ENCODE results near the gene HSD17B1. TPM values are rescaled to one million over a fixed set of nuclear protein-coding genes. Genes with fewer than 3 reads are reported as not detected.

HSD17B1 gene
- total RNA-seq, 1 experiment from 2014 or later: 1.3 TPM

DNA sequence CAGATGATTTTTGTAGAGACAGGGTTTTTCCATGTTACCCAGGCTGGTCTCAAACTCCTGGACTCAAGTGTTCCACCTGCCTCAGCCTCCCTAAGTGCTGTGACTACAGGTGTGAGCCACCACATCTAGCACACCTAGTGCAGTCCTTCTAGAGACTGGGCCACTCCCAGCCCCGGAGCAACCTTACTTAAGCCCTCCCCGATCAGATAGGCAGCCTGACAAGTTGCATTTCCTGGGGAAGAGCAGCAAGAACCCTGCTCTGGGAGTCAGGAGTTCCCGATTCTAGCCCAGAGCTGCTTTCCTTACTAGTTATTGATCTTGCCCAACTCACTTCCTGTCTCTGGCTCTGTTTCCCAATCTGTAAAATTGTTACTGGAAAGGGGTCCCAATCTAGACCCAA, 23.7 kb upstream of the HSD17B1 start:
- ChIA-PET CTCF (no interaction called here), POLR2A (ENCODE audit: unreplicated experiment) (no interaction called here)
- no peak overlapping the region for H3K27ac ChIP-seq

DNA sequence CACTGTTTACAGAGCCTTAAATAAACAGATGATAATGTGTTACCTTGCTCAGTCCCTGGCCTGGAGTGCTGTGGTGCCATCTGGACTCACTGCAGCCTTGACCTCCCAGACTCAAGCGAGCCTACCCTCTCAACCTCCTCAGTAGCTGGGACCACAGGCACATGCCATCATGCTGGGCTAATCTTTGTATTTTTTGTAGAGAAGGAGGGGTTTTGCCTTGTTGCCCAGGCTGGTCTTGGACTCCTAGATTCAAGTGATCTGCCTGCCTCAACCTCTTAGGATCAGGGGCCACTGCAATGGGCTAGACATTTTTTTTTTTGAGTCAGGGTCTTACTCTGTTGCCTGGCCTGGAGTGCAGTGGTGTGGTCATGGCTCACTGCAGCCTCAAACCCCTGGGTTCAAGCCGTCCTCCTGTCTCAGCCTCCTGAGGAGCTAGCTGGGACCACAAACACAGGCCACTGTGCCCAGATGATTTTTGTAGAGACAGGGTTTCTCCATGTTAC, 21.7 kb upstream of the HSD17B1 start:
- Histone ChIP-seq H3K79me2 (ENCODE audit: low read depth) (no peaks in the 10 kb centered on the region), H4K20me1 (ENCODE audit: insufficient read depth) (no peaks in the 10 kb centered on the region), H3K9me2 (ENCODE audit: insufficient read depth) (no peaks in the 10 kb centered on the region), H3K36me3 (ENCODE audit: low read depth) (no peaks in the 10 kb centered on the region), H3K9me3 (ENCODE audit: insufficient read depth, low read depth) (no peaks in the 10 kb centered on the region), H3F3A (ENCODE audit: insufficient read depth, low read depth) (peaks cover 39% of the 10 kb centered on the region; the same call in 1 of the 2 replicates), H3K27me3 (ENCODE audit: insufficient read depth, low read depth) (no peaks in the 10 kb centered on the region), H3K4me2 (no peak overlapping the region), H3K4me3 (no peak overlapping the region), H3K27ac (no peak overlapping the region), H2AFZ (no peak overlapping the region), H3K4me1 (replicated peaks; ENCODE audit: insufficient read depth) (peaks cover 17% of the 10 kb centered on the region)
- ChIA-PET CTCF (interaction anchor here (0.6 kb wide), 1 partner anchor 656 kb away, joined by 17 read pairs; no protein-coding TSS in a partner anchor), POLR2A (ENCODE audit: unreplicated experiment) (no interaction called here)
- TF ChIP-seq CTCF (conservative IDR thresholded peaks at IDR 0.05) (no peak), EZH2 (IDR thresholded peaks at IDR 0.05; ENCODE audit: low read depth) (no peak)
- no TSS peak for BruUV-seq (replicated peaks)
- DNase-seq: no peak
- intact Hi-C loops (cut with micrococcal nuclease; ENCODE audit: unreplicated experiment): no loop called here

More for the DNA sequence above, 23.7 kb upstream of the HSD17B1 start:
- H3K4me2 ChIP-seq: no peak overlapping the region
- H3K4me1 ChIP-seq (replicated peaks; ENCODE audit: insufficient read depth): peaks cover 9% of the 10 kb centered on the region
- intact Hi-C loops (cut with micrococcal nuclease; ENCODE audit: unreplicated experiment): no loop called here
- no peak for DNase-seq
- H3K36me3 ChIP-seq (ENCODE audit: low read depth): no peaks in the 10 kb centered on the region
- H3K79me2 ChIP-seq (ENCODE audit: low read depth): no peaks in the 10 kb centered on the region
- no peak overlapping the region for H3K4me3 ChIP-seq
- H3K9me3 ChIP-seq (ENCODE audit: insufficient read depth, low read depth): no peaks in the 10 kb centered on the region
- no peaks in the 10 kb centered on the region for H3K27me3 ChIP-seq (ENCODE audit: insufficient read depth, low read depth)
- H3K9me2 ChIP-seq (ENCODE audit: insufficient read depth): no peaks in the 10 kb centered on the region
- no peak overlapping the region for H2AFZ ChIP-seq
- no peaks in the 10 kb centered on the region for H4K20me1 ChIP-seq (ENCODE audit: insufficient read depth)
- no TSS peak for BruUV-seq (replicated peaks)
- peaks cover 38% of the 10 kb centered on the region for H3F3A ChIP-seq (ENCODE audit: insufficient read depth, low read depth)
- TF ChIP-seq CTCF (conservative IDR thresholded peaks at IDR 0.05) (no peak), EZH2 (IDR thresholded peaks at IDR 0.05; ENCODE audit: low read depth) (no peak)

DNA sequence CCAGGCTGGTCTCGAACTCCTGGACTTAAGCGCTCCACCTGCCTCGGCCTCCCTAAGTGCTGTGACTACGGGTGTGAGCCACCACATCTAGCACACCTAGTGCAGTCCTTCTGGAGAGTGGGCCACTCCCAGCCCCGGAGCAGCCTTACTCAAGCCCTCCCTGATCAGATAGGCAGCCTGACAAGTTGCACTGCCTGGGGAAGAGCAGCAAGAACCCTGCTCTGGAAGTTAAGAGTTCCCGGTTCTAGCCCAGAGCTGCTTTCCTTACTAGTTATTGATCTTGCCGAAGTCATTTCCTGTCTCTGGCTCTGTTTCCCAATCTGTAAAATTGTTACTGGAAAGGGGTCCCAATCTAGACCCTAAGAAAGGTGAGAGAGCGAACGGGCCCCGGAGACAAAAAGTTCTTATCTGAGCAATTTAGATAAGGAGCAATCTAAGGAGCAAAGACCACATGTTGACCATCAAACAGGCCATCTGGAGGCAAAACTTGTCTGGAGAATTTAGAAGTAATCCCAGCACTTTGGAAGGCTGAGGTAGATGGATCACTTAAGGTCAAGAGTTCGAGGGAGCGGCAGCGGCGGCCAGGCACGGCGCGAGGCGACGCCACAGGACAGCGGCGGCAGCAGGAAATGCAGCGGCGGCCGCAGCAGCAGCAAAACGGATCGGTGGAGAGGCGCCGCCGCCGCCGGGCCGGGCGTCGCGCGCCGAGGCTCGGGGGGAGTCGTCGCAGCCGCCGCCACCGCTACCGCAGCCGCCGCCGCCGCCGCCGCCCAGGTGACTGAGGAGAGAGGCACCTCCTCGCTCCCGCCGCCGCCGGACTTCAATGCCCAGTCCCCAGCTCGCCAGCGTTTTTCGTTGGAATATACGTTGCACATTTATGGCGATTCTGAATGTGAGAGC, 21.0 kb upstream of the HSD17B1 start:
- H3K27me3 ChIP-seq (ENCODE audit: insufficient read depth, low read depth): no peaks in the 10 kb centered on the region
- ChIA-PET CTCF (interaction anchor here (0.6 to 1.1 kb wide), 4 partner anchors 17 to 657 kb away, joined by 4 to 17 read pairs (median 10); partner anchors contain the start of gene IFI35), POLR2A (ENCODE audit: unreplicated experiment) (interaction anchor here (0.6 kb wide), 3 partner anchors 11 to 292 kb away, joined by 3 to 18 read pairs (median 11); partner anchors contain the start of gene BECN1)
- peak in 1 of 2 experiments; percentile 55 for DNase-seq
- H3K27ac ChIP-seq: no peak overlapping the region
- TF ChIP-seq CTCF (conservative IDR thresholded peaks at IDR 0.05) (peak; percentile 53; the same call in 1 of the 2 replicates), EZH2 (IDR thresholded peaks at IDR 0.05; ENCODE audit: low read depth) (no peak)
- H3K9me3 ChIP-seq (ENCODE audit: insufficient read depth, low read depth): no peaks in the 10 kb centered on the region
- no TSS peak for BruUV-seq (replicated peaks)
- H3K79me2 ChIP-seq (ENCODE audit: low read depth): peaks cover 2% of the 10 kb centered on the region
- intact Hi-C loops (cut with micrococcal nuclease; ENCODE audit: unreplicated experiment): no loop called here
- H3F3A ChIP-seq (ENCODE audit: insufficient read depth, low read depth): peaks cover 38% of the 10 kb centered on the region; the same call in 1 of the 2 replicates
- H2AFZ ChIP-seq: peak overlapping the region; percentile 78
- H3K4me1 ChIP-seq (replicated peaks; ENCODE audit: insufficient read depth): peaks cover 17% of the 10 kb centered on the region
- H3K4me2 ChIP-seq: peak overlapping the region; percentile 80
- H3K4me3 ChIP-seq: peak overlapping the region; percentile 55; the same call in 1 of the 2 replicates
- H3K36me3 ChIP-seq (ENCODE audit: low read depth): no peaks in the 10 kb centered on the region
- no peaks in the 10 kb centered on the region for H3K9me2 ChIP-seq (ENCODE audit: insufficient read depth)
- H4K20me1 ChIP-seq (ENCODE audit: insufficient read depth): no peaks in the 10 kb centered on the region
